IPS-20b (cell line): ENCODE results near the gene POC1A.

ENCODE experiments used
- H3K27ac ChIP-seq: one replicate; pipeline ENCODE4 v1.5.1; 2013; ENCODE audit warnings: low read length
- H3K27me3 ChIP-seq: 2 replicates; pipeline ENCODE4 v1.6.1; 2013; ENCODE audit warnings: mild to moderate bottlenecking, low read length, inconsistent platforms; ENCODE audit not compliant: insufficient read depth
- H3K36me3 ChIP-seq: 2 replicates; pipeline ENCODE4 v1.6.1; 2013; ENCODE audit warnings: low read depth, mild to moderate bottlenecking, inconsistent platforms, low read length, moderate library complexity; ENCODE audit not compliant: insufficient read depth
- H3K4me1 ChIP-seq: 2 replicates; pipeline ENCODE4 v1.6.1; 2013; ENCODE audit warnings: mild to moderate bottlenecking, control low read depth, inconsistent platforms, low read length, moderate library complexity; ENCODE audit not compliant: insufficient read depth
- H3K4me3 ChIP-seq: 2 replicates; pipeline ENCODE4 v1.5.1; 2013; ENCODE audit warnings: mild to moderate bottlenecking, low read length, inconsistent platforms
- H3K9ac ChIP-seq: 2 replicates; pipeline ENCODE4 v1.6.1; 2013; ENCODE audit warnings: low read depth, mild to moderate bottlenecking, inconsistent platforms, low read length, moderate library complexity
- H3K9me3 ChIP-seq: 2 replicates; pipeline ENCODE4 v1.6.1; 2013; ENCODE audit warnings: mild to moderate bottlenecking, low read depth, low read length, inconsistent platforms; ENCODE audit not compliant: insufficient read depth

POC1A gene

GRCh38 chr3:52149021-52149420 lies 5.2 kb downstream of the POC1A start:
- Histone ChIP-seq H3K36me3 (peaks cover 60% of the 10 kb centered on the region), H3K4me3 (no peak overlapping the region), H3K4me1 (peaks cover 9% of the 10 kb centered on the region), H3K9me3 (no peaks in the 10 kb centered on the region), H3K27ac (no peak overlapping the region), H3K9ac (no peak overlapping the region), H3K27me3 (no peaks in the 10 kb centered on the region)

- Histone ChIP-seq H3K27ac (no peak overlapping the region), H3K27me3 (no peaks in the 10 kb centered on the region), H3K9me3 (no peaks in the 10 kb centered on the region), H3K9ac (no peak overlapping the region), H3K4me1 (peaks cover 6% of the 10 kb centered on the region), H3K36me3 (peaks cover 72% of the 10 kb centered on the region), H3K4me3 (no peak overlapping the region)
These were observed 6.4 kb downstream of the POC1A start for GRCh38 chr3:52147804-52148203.

- Histone ChIP-seq H3K4me1 (peaks cover 4% of the 10 kb centered on the region), H3K36me3 (peaks cover 82% of the 10 kb centered on the region), H3K9ac (no peak overlapping the region), H3K27ac (no peak overlapping the region), H3K27me3 (no peaks in the 10 kb centered on the region), H3K4me3 (no peak overlapping the region), H3K9me3 (no peaks in the 10 kb centered on the region)
These were observed 7.4 kb downstream of the POC1A start for GRCh38 chr3:52146811-52147210.

GRCh38 chr3:52146189-52146588 lies 8.0 kb downstream of the POC1A start:
- H3K9me3 ChIP-seq, result no peaks in the 10 kb centered on the region
- H3K36me3 ChIP-seq, result peaks cover 89% of the 10 kb centered on the region
- H3K4me3 ChIP-seq, result no peak overlapping the region
- peaks cover 4% of the 10 kb centered on the region for H3K4me1 ChIP-seq
- H3K27ac ChIP-seq, result no peak overlapping the region
- no peak overlapping the region for H3K9ac ChIP-seq
- H3K27me3 ChIP-seq, result no peaks in the 10 kb centered on the region

GRCh38 chr3:52145736-52146110 lies 8.5 kb downstream of the POC1A start:
- H3K36me3 ChIP-seq, result peaks cover 93% of the 10 kb centered on the region
- H3K9me3 ChIP-seq, result no peaks in the 10 kb centered on the region
- peaks cover 4% of the 10 kb centered on the region for H3K4me1 ChIP-seq
- no peak overlapping the region for H3K27ac ChIP-seq
- no peak overlapping the region for H3K4me3 ChIP-seq
- no peaks in the 10 kb centered on the region for H3K27me3 ChIP-seq
- no peak overlapping the region for H3K9ac ChIP-seq

GRCh38 chr3:52144796-52145735 lies 9.2 kb downstream of the POC1A start:
- H3K27ac ChIP-seq, result no peak overlapping the region
- H3K27me3 ChIP-seq, result no peaks in the 10 kb centered on the region
- peaks cover 91% of the 10 kb centered on the region for H3K36me3 ChIP-seq
- H3K9ac ChIP-seq, result no peak overlapping the region
- no peak overlapping the region for H3K4me3 ChIP-seq
- H3K9me3 ChIP-seq, result no peaks in the 10 kb centered on the region
- H3K4me1 ChIP-seq, result peaks cover 4% of the 10 kb centered on the region

GRCh38 chr3:52144034-52144795 lies 10.0 kb downstream of the POC1A start:
- Histone ChIP-seq H3K27ac (no peak overlapping the region), H3K36me3 (peaks cover 91% of the 10 kb centered on the region), H3K9me3 (no peaks in the 10 kb centered on the region), H3K27me3 (no peaks in the 10 kb centered on the region), H3K9ac (peak overlapping the region; percentile 53; the same call in 1 of the 2 replicates), H3K4me1 (peaks cover 4% of the 10 kb centered on the region), H3K4me3 (no peak overlapping the region)

GRCh38 chr3:52143616-52144015 lies 10.6 kb downstream of the POC1A start:
- no peak overlapping the region for H3K27ac ChIP-seq
- H3K9ac ChIP-seq, result no peak overlapping the region
- H3K27me3 ChIP-seq, result no peaks in the 10 kb centered on the region
- H3K4me3 ChIP-seq, result no peak overlapping the region
- H3K4me1 ChIP-seq, result peaks cover 4% of the 10 kb centered on the region
- no peaks in the 10 kb centered on the region for H3K9me3 ChIP-seq
- H3K36me3 ChIP-seq, result peaks cover 88% of the 10 kb centered on the region

GRCh38 chr3:52143156-52143555 lies 11.1 kb downstream of the POC1A start:
- Histone ChIP-seq H3K9me3 (no peaks in the 10 kb centered on the region), H3K27me3 (no peaks in the 10 kb centered on the region), H3K4me3 (no peak overlapping the region), H3K9ac (no peak overlapping the region), H3K36me3 (peaks cover 87% of the 10 kb centered on the region), H3K27ac (no peak overlapping the region), H3K4me1 (peaks cover 4% of the 10 kb centered on the region)

- H3K36me3 ChIP-seq, result peaks cover 87% of the 10 kb centered on the region
- no peak overlapping the region for H3K27ac ChIP-seq
- no peaks in the 10 kb centered on the region for H3K27me3 ChIP-seq
- H3K4me1 ChIP-seq, result peaks cover 4% of the 10 kb centered on the region
- no peak overlapping the region for H3K9ac ChIP-seq
- no peaks in the 10 kb centered on the region for H3K9me3 ChIP-seq
- H3K4me3 ChIP-seq, result no peak overlapping the region
These were observed 12.5 kb downstream of the POC1A start for GRCh38 chr3:52141751-52142150.

- Histone ChIP-seq H3K27me3 (no peaks in the 10 kb centered on the region), H3K9ac (no peak overlapping the region), H3K36me3 (peaks cover 86% of the 10 kb centered on the region), H3K27ac (no peak overlapping the region), H3K4me3 (no peak overlapping the region), H3K9me3 (no peaks in the 10 kb centered on the region), H3K4me1 (peaks cover 4% of the 10 kb centered on the region)
These were observed 13.5 kb downstream of the POC1A start for GRCh38 chr3:52140769-52141168.

GRCh38 chr3:52140000-52140399 lies 14.2 kb downstream of the POC1A start:
- peaks cover 83% of the 10 kb centered on the region for H3K36me3 ChIP-seq
- peaks cover 4% of the 10 kb centered on the region for H3K4me1 ChIP-seq
- H3K27me3 ChIP-seq, result no peaks in the 10 kb centered on the region
- H3K9ac ChIP-seq, result no peak overlapping the region
- no peak overlapping the region for H3K4me3 ChIP-seq
- no peak overlapping the region for H3K27ac ChIP-seq
- H3K9me3 ChIP-seq, result no peaks in the 10 kb centered on the region
